AG09319 (cell line): Measurements from ENCODE around the gene FMNL1.

ENCODE experiments used
- DNase-seq: peaks from one replicate; pipeline ENCODE4 v3.0.0-alpha.2; 2010; ENCODE audit warnings: low read depth; ENCODE audit errors: extremely low read depth
- TF ChIP-seq, protein P1 (sequence below): IDR thresholded peaks from 2 replicates; pipeline ENCODE4 v1.5.1; 2011; ENCODE audit warnings: low read depth, mild to moderate bottlenecking, inconsistent platforms, low read length, moderate library complexity

Gene FMNL1, protein sequence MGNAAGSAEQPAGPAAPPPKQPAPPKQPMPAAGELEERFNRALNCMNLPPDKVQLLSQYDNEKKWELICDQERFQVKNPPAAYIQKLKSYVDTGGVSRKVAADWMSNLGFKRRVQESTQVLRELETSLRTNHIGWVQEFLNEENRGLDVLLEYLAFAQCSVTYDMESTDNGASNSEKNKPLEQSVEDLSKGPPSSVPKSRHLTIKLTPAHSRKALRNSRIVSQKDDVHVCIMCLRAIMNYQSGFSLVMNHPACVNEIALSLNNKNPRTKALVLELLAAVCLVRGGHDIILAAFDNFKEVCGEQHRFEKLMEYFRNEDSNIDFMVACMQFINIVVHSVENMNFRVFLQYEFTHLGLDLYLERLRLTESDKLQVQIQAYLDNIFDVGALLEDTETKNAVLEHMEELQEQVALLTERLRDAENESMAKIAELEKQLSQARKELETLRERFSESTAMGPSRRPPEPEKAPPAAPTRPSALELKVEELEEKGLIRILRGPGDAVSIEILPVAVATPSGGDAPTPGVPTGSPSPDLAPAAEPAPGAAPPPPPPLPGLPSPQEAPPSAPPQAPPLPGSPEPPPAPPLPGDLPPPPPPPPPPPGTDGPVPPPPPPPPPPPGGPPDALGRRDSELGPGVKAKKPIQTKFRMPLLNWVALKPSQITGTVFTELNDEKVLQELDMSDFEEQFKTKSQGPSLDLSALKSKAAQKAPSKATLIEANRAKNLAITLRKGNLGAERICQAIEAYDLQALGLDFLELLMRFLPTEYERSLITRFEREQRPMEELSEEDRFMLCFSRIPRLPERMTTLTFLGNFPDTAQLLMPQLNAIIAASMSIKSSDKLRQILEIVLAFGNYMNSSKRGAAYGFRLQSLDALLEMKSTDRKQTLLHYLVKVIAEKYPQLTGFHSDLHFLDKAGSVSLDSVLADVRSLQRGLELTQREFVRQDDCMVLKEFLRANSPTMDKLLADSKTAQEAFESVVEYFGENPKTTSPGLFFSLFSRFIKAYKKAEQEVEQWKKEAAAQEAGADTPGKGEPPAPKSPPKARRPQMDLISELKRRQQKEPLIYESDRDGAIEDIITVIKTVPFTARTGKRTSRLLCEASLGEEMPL

GRCh38 chr17:45221081-45222013, at the start of gene FMNL1:
TSS of gene FMNL1 (plus strand) at chr17:45221885. CDS start at chr17:45222125, 240 bp downstream.
- no peak for DNase-seq
- TF ChIP-seq, protein P1, sequence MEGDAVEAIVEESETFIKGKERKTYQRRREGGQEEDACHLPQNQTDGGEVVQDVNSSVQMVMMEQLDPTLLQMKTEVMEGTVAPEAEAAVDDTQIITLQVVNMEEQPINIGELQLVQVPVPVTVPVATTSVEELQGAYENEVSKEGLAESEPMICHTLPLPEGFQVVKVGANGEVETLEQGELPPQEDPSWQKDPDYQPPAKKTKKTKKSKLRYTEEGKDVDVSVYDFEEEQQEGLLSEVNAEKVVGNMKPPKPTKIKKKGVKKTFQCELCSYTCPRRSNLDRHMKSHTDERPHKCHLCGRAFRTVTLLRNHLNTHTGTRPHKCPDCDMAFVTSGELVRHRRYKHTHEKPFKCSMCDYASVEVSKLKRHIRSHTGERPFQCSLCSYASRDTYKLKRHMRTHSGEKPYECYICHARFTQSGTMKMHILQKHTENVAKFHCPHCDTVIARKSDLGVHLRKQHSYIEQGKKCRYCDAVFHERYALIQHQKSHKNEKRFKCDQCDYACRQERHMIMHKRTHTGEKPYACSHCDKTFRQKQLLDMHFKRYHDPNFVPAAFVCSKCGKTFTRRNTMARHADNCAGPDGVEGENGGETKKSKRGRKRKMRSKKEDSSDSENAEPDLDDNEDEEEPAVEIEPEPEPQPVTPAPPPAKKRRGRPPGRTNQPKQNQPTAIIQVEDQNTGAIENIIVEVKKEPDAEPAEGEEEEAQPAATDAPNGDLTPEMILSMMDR = no peak

DNA sequence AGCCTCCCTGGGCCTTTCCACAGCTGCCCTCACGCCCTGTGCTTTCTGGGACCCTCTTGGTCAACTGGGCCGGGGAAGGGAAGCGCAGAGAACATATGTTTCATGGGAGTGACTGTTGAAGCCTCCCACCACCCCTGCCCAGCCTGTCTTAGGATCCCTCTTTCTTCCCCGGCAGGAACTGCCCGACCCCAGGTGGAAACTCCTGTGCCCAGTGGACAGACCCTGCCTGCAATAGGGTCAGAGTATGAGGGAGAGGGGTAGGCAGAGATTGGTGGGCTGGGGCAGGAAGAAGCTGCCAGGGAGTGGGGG, 49.5 kb upstream of the FMNL1 start:
- no peak for DNase-seq
- TF ChIP-seq, protein P1 = no peak

- DNase-seq = peak; percentile 74
- TF ChIP-seq, protein P1 = no peak
Measured at GRCh38 chr17:45172541-45173286, 49.0 kb upstream of the FMNL1 start.

GRCh38 chr17:45175759-45176115, 45.9 kb upstream of the FMNL1 start:
- TF ChIP-seq, protein P1 = no peak
- no peak for DNase-seq

GRCh38 chr17:45177563-45177962, 44.1 kb upstream of the FMNL1 start:
- TF ChIP-seq, protein P1 = no peak
- DNase-seq = no peak

DNA sequence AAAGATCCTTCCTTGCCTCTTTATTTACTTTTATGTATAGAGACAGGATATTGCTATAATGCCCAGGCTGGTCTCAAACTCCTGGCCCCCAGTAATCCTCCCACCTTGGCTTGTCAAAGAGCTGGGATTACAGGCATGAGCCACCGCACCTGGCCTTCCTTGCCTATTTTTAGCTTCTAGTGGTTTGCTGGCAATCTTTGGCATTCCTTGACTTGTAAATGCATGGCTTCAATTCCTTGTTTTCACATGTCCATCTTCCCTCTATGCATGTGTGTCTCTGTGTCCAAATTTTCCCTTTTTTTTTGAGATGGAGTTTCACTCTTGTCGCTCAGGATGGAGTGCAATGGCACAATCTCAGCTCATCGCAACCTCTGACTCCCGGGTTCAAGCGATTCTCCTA, 37.5 kb upstream of the FMNL1 start:
- no peak for DNase-seq
- TF ChIP-seq, protein P1 = no peak
